HCT116 (cell line): Measurements from ENCODE around the gene CETP. TPM values are rescaled to one million over a fixed set of nuclear protein-coding genes. Genes with fewer than 3 reads are reported as not detected.

ENCODE experiments used
- ATAC-seq: fragments of 200-7000 bp; cut with Tn5 transposase; 2 replicates; pipeline ENCODE4 v1.9.1; 2020; ENCODE audit warnings: mild to moderate bottlenecking, moderate library complexity
- BruUV-seq: library from RNA; stranded (reverse); fragments of 400-500 nt; replicated peaks from 2 replicates; lab custom pipeline; 2021; lab: Mats Ljungman, UMichigan
- CTCF ChIA-PET: fragments of 300-600 bp; sonication (Branson Sonifier 250); formaldehyde crosslinking; loops from one replicate; lab custom pipeline; 2021; ENCODE audit warnings: antibody characterized with exemption; lab: Charles Lee
- POLR2A ChIA-PET: fragments of 300-600, 350-600 bp; sonication (Branson Sonifier 250); formaldehyde crosslinking; loops from one replicate; lab custom pipeline; 2021; ENCODE audit warnings: antibody characterized with exemption; lab: Charles Lee
- RAD21 ChIA-PET, 2 experiments: fragments of 300-600 bp; sonication (Branson Sonifier 250); formaldehyde crosslinking; loops; one replicate each; lab custom pipeline; 2023; ENCODE audit warnings: low total read pairs in 2 of 2; ENCODE audit not compliant: uncharacterized antibody in 2 of 2, unreplicated experiment in 2 of 2, low non-redundant PET in 1 of 2; lab: Charles Lee
- DNase-seq: peaks from one replicate; pipeline ENCODE4 v3.0.0-alpha.2; 2010; ENCODE audit warnings: low read depth, low spot score
- H2AFZ ChIP-seq: fragments of 200-600 bp; shearing (Covaris generic), sonication (generic); 2 replicates; pipeline ENCODE4 v1.6.1; 2017; ENCODE audit warnings: low read depth, mixed run types, mixed read lengths, antibody characterized with exemption, low read length; ENCODE audit not compliant: poor library complexity, severe bottlenecking
- H3K27ac ChIP-seq: 2 replicates; pipeline ENCODE4 v1.5.1; 2012; ENCODE audit warnings: low read depth, low read length
- H3K27me3 ChIP-seq: fragments of 200-600 bp; sonication (generic); 2 replicates; pipeline ENCODE4 v1.6.1; 2016; ENCODE audit warnings: mixed run types, low read length, mixed read lengths; ENCODE audit not compliant: insufficient read depth
- H3K36me3 ChIP-seq, 2 experiments: fragments of 200-500 bp in 1 of 2; fragments of 200-600 bp in 1 of 2; sonication (Bioruptor generic) in 1 of 2; sonication (generic) in 1 of 2; 2 replicates each; pipeline versions ENCODE4 v1.5.1 to v1.6.1; 2014 to 2016; ENCODE audit warnings: low read length in 2 of 2, inconsistent platforms in 1 of 2, mixed read lengths in 1 of 2, mixed run types in 1 of 2; ENCODE audit not compliant: insufficient read depth in 2 of 2, control insufficient read depth in 1 of 2
- H3K4me1 ChIP-seq, 2 experiments: fragments of 200-600 bp in 1 of 2; sonication (generic) in 1 of 2; 2 replicates each; pipeline versions ENCODE4 v1.5.1 to v1.6.1; 2012 to 2017; ENCODE audit warnings: low read length in 2 of 2, inconsistent platforms in 1 of 2, mild to moderate bottlenecking in 1 of 2, mixed read lengths in 1 of 2, mixed run types in 1 of 2, moderate library complexity in 1 of 2; ENCODE audit not compliant: insufficient read depth in 2 of 2, control insufficient read depth in 1 of 2
- H3K4me2 ChIP-seq: fragments of 200-600 bp; sonication (generic); 2 replicates; pipeline ENCODE4 v1.6.1; 2017; ENCODE audit warnings: mixed run types, low read length, mixed read lengths
- H3K4me3 ChIP-seq, 2 experiments: fragments of 200-600 bp in 1 of 2; sonication (generic) in 1 of 2; replicated peaks in 1 of 2; 2 replicates each; pipeline ENCODE4 v1.5.1; 2011 to 2016; ENCODE audit warnings: low read length in 2 of 2, control low read depth in 1 of 2, low read depth in 1 of 2, mild to moderate bottlenecking in 1 of 2, mixed read lengths in 1 of 2, mixed run types in 1 of 2
- H3K79me2 ChIP-seq: fragments of 200-600 bp; sonication (generic); 2 replicates; pipeline ENCODE4 v1.6.1; 2017; ENCODE audit warnings: mild to moderate bottlenecking, mixed run types, low read length, moderate library complexity, mixed read lengths; ENCODE audit not compliant: insufficient read depth
- H3K9ac ChIP-seq: fragments of 200-600 bp; sonication (generic); 2 replicates; pipeline ENCODE4 v1.6.1; 2016; ENCODE audit warnings: low read length, mixed read lengths
- H3K9me2 ChIP-seq: fragments of 200-600 bp; sonication (generic), shearing (Covaris generic); 2 replicates; pipeline ENCODE4 v1.6.1; 2017; ENCODE audit warnings: mixed run types, mild to moderate bottlenecking, moderate library complexity; ENCODE audit not compliant: insufficient read depth
- H3K9me3 ChIP-seq, 2 experiments: fragments of 200-500 bp in 1 of 2; fragments of 200-600 bp in 1 of 2; sonication (Bioruptor generic) in 1 of 2; sonication (generic) in 1 of 2; 2 replicates each; pipeline ENCODE4 v1.6.1; 2014 to 2017; ENCODE audit warnings: low read length in 2 of 2, mixed read lengths in 2 of 2, inconsistent platforms in 1 of 2, low read depth in 1 of 2, mild to moderate bottlenecking in 1 of 2, mixed run types in 1 of 2, moderate library complexity in 1 of 2; ENCODE audit not compliant: control insufficient read depth in 1 of 2, insufficient read depth in 1 of 2
- H4K20me1 ChIP-seq: fragments of 200-600 bp; sonication (generic), shearing (Covaris generic); 2 replicates; pipeline ENCODE4 v1.6.1; 2017; ENCODE audit warnings: mixed run types, mild to moderate bottlenecking, moderate library complexity; ENCODE audit not compliant: insufficient read depth
- EZH2 ChIP-seq: fragments of 200-600 bp; sonication (generic); IDR thresholded peaks from 2 replicates; pipeline ENCODE4 v1.6.1; 2017; ENCODE audit warnings: antibody characterized with exemption, mixed run types
- EZH2phosphoT487 ChIP-seq: fragments of 200-600 bp; IDR thresholded peaks from 2 replicates; pipeline ENCODE4 v1.6.1; 2018; ENCODE audit warnings: antibody characterized with exemption, borderline replicate concordance
- POLR2AphosphoS5 ChIP-seq: IDR thresholded peaks from 2 replicates; pipeline ENCODE4 v1.6.1; 2011; ENCODE audit warnings: mild to moderate bottlenecking, low read depth, low read length, moderate library complexity
- SRF ChIP-seq: IDR thresholded peaks from 2 replicates; pipeline ENCODE4 v1.6.1; 2012; ENCODE audit warnings: low read depth
- ZFX ChIP-seq: fragments of 450-650 bp; IDR thresholded peaks from 2 replicates; pipeline ENCODE4 v1.6.1; 2017
- intact Hi-C: fragments of 100-400 bp; cut with micrococcal nuclease; formaldehyde crosslinking; loops from 2 replicates; pipeline ENCODE4 v1.10.0; 2022
- total RNA-seq: library from RNA; stranded (reverse); gene quantifications from one replicate; pipeline ENCODE4 v1.2.1, GENCODE V29; 2021; ENCODE audit not compliant: unreplicated experiment
- TF ChIP-seq, protein P1 (sequence below): IDR thresholded peaks from 2 replicates; pipeline ENCODE4 v1.6.1; 2012

CETP gene
- total RNA-seq, 1 experiment from 2014 or later: not detected

GRCh38 chr16:56923481-56924091, 38.2 kb upstream of the CETP start:
- H3K4me3 ChIP-seq: no peak overlapping the region
- intact Hi-C loops: no loop called here
- H4K20me1 ChIP-seq: no peaks in the 10 kb centered on the region
- no peak overlapping the region for H3K27ac ChIP-seq
- no peaks in the 10 kb centered on the region for H3K9me2 ChIP-seq
- no peaks in the 10 kb centered on the region for H3K4me1 ChIP-seq
- DNase-seq: no peak
- ChIA-PET CTCF (no interaction called here), POLR2A (no interaction called here), RAD21 (no interaction called here)
- TF ChIP-seq ZFX (no peak), SRF (no peak)
- TF ChIP-seq, protein P1, sequence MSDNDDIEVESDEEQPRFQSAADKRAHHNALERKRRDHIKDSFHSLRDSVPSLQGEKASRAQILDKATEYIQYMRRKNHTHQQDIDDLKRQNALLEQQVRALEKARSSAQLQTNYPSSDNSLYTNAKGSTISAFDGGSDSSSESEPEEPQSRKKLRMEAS: no peak
- no peak overlapping the region for H3K4me2 ChIP-seq
- no TSS peak for BruUV-seq
- no peak for ATAC-seq
- no peak overlapping the region for H2AFZ ChIP-seq
- no peak overlapping the region for H3K9ac ChIP-seq
- H3K36me3 ChIP-seq: no peaks in the 10 kb centered on the region
- H3K9me3 ChIP-seq: no peaks in the 10 kb centered on the region
- no peaks in the 10 kb centered on the region for H3K79me2 ChIP-seq
- H3K27me3 ChIP-seq: no peaks in the 10 kb centered on the region

DNA sequence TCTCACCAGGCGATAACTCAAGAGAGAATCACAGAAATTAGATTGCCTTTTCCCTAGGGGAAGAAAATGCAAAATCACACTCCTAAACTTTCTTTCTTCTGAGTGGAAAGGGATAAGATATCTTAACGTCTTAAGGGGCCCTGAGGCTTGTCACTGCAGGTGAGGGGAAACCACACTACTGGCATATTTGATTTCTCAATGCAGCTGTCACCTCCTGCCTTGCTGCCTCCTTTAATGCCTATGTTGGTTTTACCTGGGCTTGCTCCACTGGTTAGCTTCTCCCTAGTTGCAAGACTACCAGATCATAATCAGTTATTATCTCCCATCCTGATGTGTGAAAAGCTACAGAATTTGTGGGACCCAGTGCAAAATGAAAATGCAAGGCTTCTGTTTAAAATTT, 34.3 kb upstream of the CETP start:
- H3K27me3 ChIP-seq: no peaks in the 10 kb centered on the region
- peaks cover 7 to 10% of the 10 kb centered on the region in 2 experiments; a peak in 3 of 4 replicates for H3K4me1 ChIP-seq
- RAD21 ChIA-PET: no interaction called here
- no peak overlapping the region for H3K27ac ChIP-seq
- H3K79me2 ChIP-seq: peaks cover 4% of the 10 kb centered on the region
- H3K9me2 ChIP-seq: no peaks in the 10 kb centered on the region
- no peak for TF ChIP-seq EZH2phosphoT487
- no peak for TF ChIP-seq EZH2
- no peak for TF ChIP-seq POLR2AphosphoS5
- H3K9ac ChIP-seq: no peak overlapping the region
- POLR2A ChIA-PET: no interaction called here
- no peak overlapping the region for H3K4me2 ChIP-seq
- DNase-seq (no peak), ATAC-seq (no peak)
- intact Hi-C loops: no loop called here
- H3K9me3 ChIP-seq: no peaks in the 10 kb centered on the region
- no peaks in the 10 kb centered on the region for H3K36me3 ChIP-seq
- CTCF ChIA-PET: no interaction called here
- no TSS peak for BruUV-seq
- no peak overlapping the region for H3K4me3 ChIP-seq
- no peaks in the 10 kb centered on the region for H4K20me1 ChIP-seq
- H2AFZ ChIP-seq: no peak overlapping the region
